SU-DHL-6 (cell line): ENCODE data around the gene KCNK4.

Experiments
- H2AFZ ChIP-seq: fragments of 200-600 bp; sonication (generic); 2 replicates; pipeline ENCODE4 v1.6.1; 2014; ENCODE audit warnings: low read depth, mild to moderate bottlenecking, moderate library complexity, mixed read lengths, antibody characterized with exemption, low read length; ENCODE audit not compliant: severe bottlenecking
- H3F3A ChIP-seq: fragments of 200-600 bp; shearing (Covaris generic); 2 replicates; pipeline ENCODE4 v1.6.0; 2016; ENCODE audit warnings: antibody characterized with exemption, mild to moderate bottlenecking; ENCODE audit not compliant: insufficient read depth
- H3K27ac ChIP-seq: fragments of 200-600 bp; sonication (generic); 2 replicates; pipeline ENCODE4 v1.5.1; 2016; ENCODE audit warnings: low read depth, mild to moderate bottlenecking, low read length, moderate library complexity, mixed read lengths
- H3K27me3 ChIP-seq: fragments of 200-600 bp; sonication (generic), shearing (Covaris generic); 2 replicates; pipeline ENCODE4 v1.6.0; 2014; ENCODE audit warnings: mild to moderate bottlenecking, low read length
- H3K36me3 ChIP-seq: fragments of 200-600 bp; sonication (generic); 2 replicates; pipeline ENCODE4 v1.6.1; 2014; ENCODE audit warnings: mild to moderate bottlenecking, low read length, mixed read lengths
- H3K4me2 ChIP-seq: fragments of 300-600, 200-600 bp; shearing (Covaris generic), sonication (generic); 2 replicates; pipeline ENCODE4 v1.6.0; 2014; ENCODE audit warnings: low read length, low read depth, mild to moderate bottlenecking; ENCODE audit not compliant: poor library complexity, severe bottlenecking
- H3K4me3 ChIP-seq: fragments of 200-600 bp; sonication (generic); 2 replicates; pipeline ENCODE4 v1.5.1; 2014; ENCODE audit warnings: antibody characterized with exemption, low read length, mild to moderate bottlenecking, mixed read lengths; ENCODE audit not compliant: insufficient read depth, poor library complexity, severe bottlenecking
- H3K79me2 ChIP-seq: fragments of 200-600 bp; sonication (generic); 2 replicates; pipeline ENCODE4 v1.6.1; 2014; ENCODE audit warnings: mild to moderate bottlenecking, low read length, moderate library complexity; ENCODE audit not compliant: insufficient read depth
- H3K9ac ChIP-seq: fragments of 200-600 bp; sonication (generic); 2 replicates; pipeline ENCODE4 v1.7.0; 2014; ENCODE audit warnings: mild to moderate bottlenecking, low read length
- H3K9me2 ChIP-seq: fragments of 200-600 bp; sonication (generic); replicated peaks from 2 replicates; pipeline ENCODE4 v1.6.1; 2014; ENCODE audit warnings: low read length; ENCODE audit not compliant: insufficient read depth
- H3K9me3 ChIP-seq: fragments of 200-600 bp; sonication (generic); 2 replicates; pipeline ENCODE4 v1.6.1; 2014; ENCODE audit warnings: low read length, mixed read lengths; ENCODE audit not compliant: insufficient read depth
- H4K20me1 ChIP-seq: fragments of 200-600 bp; sonication (generic); 2 replicates; pipeline ENCODE4 v1.6.1; 2014; ENCODE audit warnings: low read depth, mild to moderate bottlenecking, antibody characterized with exemption, low read length, moderate library complexity, mixed read lengths
- EZH2phosphoT487 ChIP-seq: fragments of 200-600 bp; sonication (generic), shearing (Covaris generic); conservative IDR thresholded peaks from 2 replicates; pipeline ENCODE4 v1.6.1; 2018; ENCODE audit warnings: mild to moderate bottlenecking, antibody characterized with exemption, low read length, moderate library complexity, mixed read lengths
- TF ChIP-seq, protein P1 (sequence below): fragments of 200-600 bp; sonication (generic); IDR thresholded peaks from one replicate; pipeline ENCODE4 v1.5.1; 2017; ENCODE audit warnings: antibody characterized with exemption, mild to moderate bottlenecking, low read length, moderate library complexity; ENCODE audit not compliant: insufficient read depth, poor library complexity, severe bottlenecking

KCNK4 gene

DNA sequence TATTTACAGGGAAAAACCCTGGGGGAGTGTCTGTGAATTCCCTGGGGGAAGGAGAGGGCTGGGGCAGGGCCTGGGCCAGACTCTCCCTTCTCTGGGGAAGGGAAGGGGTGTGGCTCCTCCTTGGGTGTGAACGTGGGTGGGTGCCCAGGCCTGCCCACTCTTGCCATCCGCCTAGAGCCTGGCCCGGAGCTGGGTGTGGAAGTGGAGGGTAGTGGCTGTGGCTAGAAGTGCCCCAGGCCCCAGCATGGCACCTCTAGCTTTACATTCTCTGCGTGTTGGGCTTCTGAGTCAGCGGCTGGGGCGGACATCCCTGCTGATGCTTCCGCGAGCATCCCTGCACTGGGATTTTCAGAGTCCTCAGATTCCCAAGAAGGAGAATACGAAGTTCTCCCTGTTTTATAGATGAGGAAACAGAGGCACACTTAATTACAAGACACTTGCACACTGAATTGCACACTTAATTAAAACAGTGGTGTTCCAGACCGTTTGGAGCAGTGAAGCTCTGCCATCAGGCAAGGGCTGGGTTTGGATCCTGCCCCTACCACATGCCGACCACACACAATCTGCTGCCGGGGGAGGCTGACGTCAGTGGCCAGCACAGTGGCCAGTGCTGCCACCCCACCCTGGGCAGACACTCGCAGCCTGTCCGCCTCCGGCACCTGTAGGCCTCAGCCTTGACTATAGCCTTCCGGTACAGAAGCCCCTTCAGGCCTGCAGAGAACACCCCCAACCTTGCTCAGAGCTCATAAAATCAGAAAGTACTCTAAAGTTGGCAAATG lies 14.3 kb upstream of the KCNK4 start:
- Histone ChIP-seq H3K4me2 (no peak overlapping the region), H3K27ac (no peak overlapping the region), H3K9me2 (no peaks in the 10 kb centered on the region), H2AFZ (no peak overlapping the region), H3K36me3 (no peaks in the 10 kb centered on the region), H3K79me2 (no peaks in the 10 kb centered on the region), H3K9me3 (no peaks in the 10 kb centered on the region), H3K4me3 (no peak overlapping the region), H3K27me3 (no peaks in the 10 kb centered on the region), H4K20me1 (no peaks in the 10 kb centered on the region), H3K9ac (no peak overlapping the region), H3F3A (peaks cover 7% of the 10 kb centered on the region; the same call in 1 of the 2 replicates)
- TF ChIP-seq, protein P1, sequence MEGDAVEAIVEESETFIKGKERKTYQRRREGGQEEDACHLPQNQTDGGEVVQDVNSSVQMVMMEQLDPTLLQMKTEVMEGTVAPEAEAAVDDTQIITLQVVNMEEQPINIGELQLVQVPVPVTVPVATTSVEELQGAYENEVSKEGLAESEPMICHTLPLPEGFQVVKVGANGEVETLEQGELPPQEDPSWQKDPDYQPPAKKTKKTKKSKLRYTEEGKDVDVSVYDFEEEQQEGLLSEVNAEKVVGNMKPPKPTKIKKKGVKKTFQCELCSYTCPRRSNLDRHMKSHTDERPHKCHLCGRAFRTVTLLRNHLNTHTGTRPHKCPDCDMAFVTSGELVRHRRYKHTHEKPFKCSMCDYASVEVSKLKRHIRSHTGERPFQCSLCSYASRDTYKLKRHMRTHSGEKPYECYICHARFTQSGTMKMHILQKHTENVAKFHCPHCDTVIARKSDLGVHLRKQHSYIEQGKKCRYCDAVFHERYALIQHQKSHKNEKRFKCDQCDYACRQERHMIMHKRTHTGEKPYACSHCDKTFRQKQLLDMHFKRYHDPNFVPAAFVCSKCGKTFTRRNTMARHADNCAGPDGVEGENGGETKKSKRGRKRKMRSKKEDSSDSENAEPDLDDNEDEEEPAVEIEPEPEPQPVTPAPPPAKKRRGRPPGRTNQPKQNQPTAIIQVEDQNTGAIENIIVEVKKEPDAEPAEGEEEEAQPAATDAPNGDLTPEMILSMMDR = no peak
- no peak for TF ChIP-seq EZH2phosphoT487

- no peaks in the 10 kb centered on the region for H3F3A ChIP-seq
- H3K4me3 ChIP-seq = no peak overlapping the region
- H3K9me2 ChIP-seq = no peaks in the 10 kb centered on the region
- H3K27me3 ChIP-seq = no peaks in the 10 kb centered on the region
- 0 out of 2 replicates have a peak, but pooled peaks cover 4% of the 10 kb centered on the region for H3K79me2 ChIP-seq
- no peaks in the 10 kb centered on the region for H3K9me3 ChIP-seq
- no peak overlapping the region for H3K4me2 ChIP-seq
- no peaks in the 10 kb centered on the region for H3K36me3 ChIP-seq
- H4K20me1 ChIP-seq = no peaks in the 10 kb centered on the region
- TF ChIP-seq, protein P1 = no peak
- no peak for TF ChIP-seq EZH2phosphoT487
- no peak overlapping the region for H2AFZ ChIP-seq
- no peak overlapping the region for H3K9ac ChIP-seq
- H3K27ac ChIP-seq = no peak overlapping the region
Measured at GRCh38 chr11:64278576-64279190, 12.4 kb upstream of the KCNK4 start.

DNA sequence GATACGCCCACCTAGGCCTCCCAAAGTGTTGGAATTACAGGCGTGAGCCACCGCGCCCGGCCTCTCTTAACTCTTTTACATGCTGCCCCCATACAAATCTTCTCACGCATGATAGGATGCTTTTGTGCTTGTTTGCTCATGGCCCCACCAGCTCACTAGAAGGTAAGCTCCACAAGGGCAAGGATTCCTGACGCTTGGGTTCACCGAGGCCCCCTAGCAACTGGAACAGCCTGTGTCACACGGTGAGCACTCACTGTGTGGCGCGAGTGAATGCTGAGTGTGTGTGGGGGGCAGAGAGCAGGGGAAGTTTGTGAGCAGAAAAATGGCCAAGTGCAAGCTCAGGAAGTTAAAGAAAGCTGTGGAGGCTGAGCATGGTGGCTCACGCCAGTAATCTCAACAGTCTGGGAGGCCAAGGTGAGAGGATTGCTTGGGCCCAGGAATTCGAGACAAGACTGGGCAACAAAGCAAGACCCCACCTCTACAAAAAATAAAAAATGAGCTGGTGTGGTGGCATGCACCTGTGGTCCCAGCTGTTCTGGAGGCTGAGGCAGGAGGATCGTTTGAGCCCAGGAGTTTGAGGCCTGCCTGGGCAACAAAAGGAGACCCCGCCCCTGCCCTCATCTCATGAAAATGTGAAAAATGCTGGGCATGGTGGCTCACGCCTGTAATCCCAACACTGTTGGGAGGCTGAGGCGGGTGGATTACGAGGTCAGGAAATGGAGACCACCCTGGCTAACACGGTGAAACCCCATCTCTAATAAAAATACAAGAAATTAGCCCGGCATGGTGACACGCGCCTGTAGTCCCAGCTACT lies 8.9 kb upstream of the KCNK4 start:
- no peak overlapping the region for H2AFZ ChIP-seq
- H3K9ac ChIP-seq = no peak overlapping the region
- H3K36me3 ChIP-seq = no peaks in the 10 kb centered on the region
- no peak overlapping the region for H3K4me2 ChIP-seq
- H3K27ac ChIP-seq = no peak overlapping the region
- H3K9me2 ChIP-seq = no peaks in the 10 kb centered on the region
- H3K27me3 ChIP-seq = no peaks in the 10 kb centered on the region
- H4K20me1 ChIP-seq = no peaks in the 10 kb centered on the region
- peaks cover 4% of the 10 kb centered on the region; the same call in 1 of the 2 replicates for H3F3A ChIP-seq
- no peak for TF ChIP-seq EZH2phosphoT487
- TF ChIP-seq, protein P1 = no peak
- H3K9me3 ChIP-seq = no peaks in the 10 kb centered on the region
- H3K4me3 ChIP-seq = no peak overlapping the region
- 0 out of 2 replicates have a peak, but pooled peaks cover 4% of the 10 kb centered on the region for H3K79me2 ChIP-seq
